Myocyte (in vitro differentiated cells): ENCODE measurements around the gene DDIAS. TPM values are rescaled to one million over a fixed set of nuclear protein-coding genes. Genes with fewer than 3 reads are reported as not detected.
"Not testable (repeated sequence)": the region's sequence is repeated elsewhere in the genome, so short reads cannot be mapped to it uniquely, and the experiment has no call there.

Source experiments
- DNase-seq: peaks from one replicate; pipeline ENCODE4 v3.0.0-alpha.2; 2012; ENCODE audit warnings: low read depth
- total RNA-seq: library from RNA; depleted of rRNA; stranded (reverse); fragments of >200 nt; gene quantifications from 2 replicates; pipeline ENCODE4 v1.2.3, GENCODE V29; 2014

Gene DDIAS
- total RNA-seq, 1 donor from 2014 or later, result 1.2 TPM

- DNase-seq, result no peak
Measured at GRCh38 chr11:82924522-82925224, 23.1 kb downstream of the DDIAS start.

DNA sequence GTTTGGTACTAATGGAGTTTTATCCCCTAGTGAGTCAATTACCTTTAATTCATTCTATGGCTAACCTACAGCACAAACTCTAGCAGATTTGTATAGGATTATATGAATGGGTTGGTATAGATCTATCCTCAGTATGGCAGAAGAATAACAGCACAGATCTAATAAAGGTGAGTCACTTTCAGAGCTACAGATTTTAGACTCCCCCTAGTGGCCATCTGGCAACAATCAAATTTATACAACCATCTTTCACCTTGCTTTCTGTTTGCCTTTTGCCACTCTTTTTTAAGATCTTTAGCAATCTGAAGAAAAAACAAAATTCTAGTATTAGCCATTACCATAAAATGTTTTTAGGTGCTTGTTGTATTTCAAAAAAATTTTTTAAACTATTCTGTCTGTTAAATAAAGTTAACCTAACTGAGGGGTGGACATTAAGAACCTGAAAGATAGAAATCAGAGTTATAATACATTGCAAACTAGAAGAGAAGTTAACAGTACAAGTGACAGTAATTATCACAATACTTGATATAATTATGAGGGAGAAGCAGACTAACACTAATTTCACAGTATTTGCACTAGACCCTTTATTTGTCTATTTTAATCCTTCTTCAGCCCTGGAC is 25.8 kb downstream of the DDIAS start:
- peak; percentile 59 for DNase-seq

DNA sequence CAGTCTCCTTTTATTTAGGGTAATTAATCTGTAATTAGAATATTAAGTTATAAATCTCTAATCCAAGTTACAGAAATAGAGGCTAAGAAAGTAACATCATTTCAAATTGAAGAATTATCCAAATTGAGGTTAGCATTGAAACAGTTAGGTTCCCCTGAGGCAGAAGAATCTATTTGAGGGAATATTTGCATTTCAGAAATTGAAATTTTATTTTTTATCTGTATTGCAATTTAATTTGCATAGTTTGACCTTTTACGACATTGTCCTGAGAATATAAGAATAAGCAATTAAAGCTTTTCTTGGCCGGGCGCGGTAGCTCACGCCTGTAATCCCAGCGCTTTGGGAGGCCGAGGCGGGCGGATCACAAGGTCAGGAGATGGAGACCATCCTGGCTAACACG is 27.6 kb downstream of the DDIAS start:
- no peak for DNase-seq

GRCh38 chr11:82930229-82930628 is 28.7 kb downstream of the DDIAS start:
- DNase-seq, result no peak

- no peak for DNase-seq
Measured at GRCh38 chr11:82930734-82931133, 29.2 kb downstream of the DDIAS start.

DNA sequence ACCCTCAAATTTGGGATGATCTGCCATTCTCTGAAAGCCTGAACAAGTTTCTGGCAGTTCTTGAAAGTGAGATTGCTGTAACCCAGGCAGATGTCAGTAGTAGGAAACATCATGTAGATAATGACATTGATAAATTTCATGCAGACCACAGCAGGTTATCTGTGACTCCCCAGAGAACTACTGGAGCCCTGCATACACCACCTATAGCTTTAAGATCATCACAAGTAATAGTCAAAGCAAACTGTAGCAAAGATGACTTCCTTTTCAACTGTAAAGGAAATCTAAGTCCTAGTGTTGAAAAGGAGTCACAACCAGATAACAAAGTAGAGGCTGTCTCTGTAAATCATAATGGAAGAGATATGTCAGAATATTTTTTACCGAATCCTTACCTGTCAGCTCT is 31.0 kb downstream of the DDIAS start:
- no peak for DNase-seq

GRCh38 chr11:82936261-82936660 is 34.7 kb downstream of the DDIAS start:
- no peak for DNase-seq

GRCh38 chr11:82937554-82937953 is 36.0 kb downstream of the DDIAS start:
- peak; percentile 44 for DNase-seq

GRCh38 chr11:82939456-82939855 is 37.9 kb downstream of the DDIAS start:
- DNase-seq, result no peak

DNA sequence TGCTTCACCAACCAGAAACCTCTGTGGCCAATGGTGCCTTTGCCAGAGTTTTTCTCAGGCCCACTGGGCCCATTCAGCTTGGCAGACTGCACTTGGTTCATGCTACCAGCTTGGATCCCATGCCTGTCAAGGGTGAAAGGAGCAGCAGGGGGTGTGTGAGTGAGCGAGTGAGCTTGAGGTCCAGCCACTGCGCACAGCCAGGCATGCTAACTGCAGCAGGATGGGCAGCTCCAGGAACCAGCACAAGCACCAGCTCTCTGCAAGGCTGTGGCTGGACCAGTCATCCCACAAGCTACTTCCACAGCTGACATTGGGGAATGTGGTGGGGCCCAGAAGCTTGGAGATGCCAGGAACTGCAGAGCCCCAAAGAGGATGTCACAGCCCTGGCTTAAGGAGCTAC is 40.8 kb downstream of the DDIAS start:
- peak; percentile 48 for DNase-seq

DNA sequence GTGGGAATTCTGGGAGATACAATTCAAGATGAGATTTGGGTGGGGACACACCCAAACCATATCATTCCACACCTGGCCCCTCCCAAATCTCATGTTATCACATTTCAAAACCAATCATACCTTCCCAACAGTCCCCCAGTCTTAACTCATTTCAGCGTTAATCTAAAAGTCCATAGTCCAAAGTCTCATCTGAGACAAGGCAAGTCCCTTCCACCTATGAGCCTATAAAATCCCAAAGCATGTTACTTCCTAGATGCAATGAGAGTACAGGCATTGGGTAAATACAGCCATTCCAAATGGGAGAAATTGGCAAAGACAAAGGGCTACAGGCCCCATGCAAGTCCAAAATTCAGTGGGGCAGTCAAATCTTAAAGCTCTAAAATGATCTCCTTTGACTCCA is 41.9 kb downstream of the DDIAS start:
- DNase-seq, result not testable (repeated sequence)

- DNase-seq, result no peak
Measured at GRCh38 chr11:82944198-82944597, 42.7 kb downstream of the DDIAS start.

DNA sequence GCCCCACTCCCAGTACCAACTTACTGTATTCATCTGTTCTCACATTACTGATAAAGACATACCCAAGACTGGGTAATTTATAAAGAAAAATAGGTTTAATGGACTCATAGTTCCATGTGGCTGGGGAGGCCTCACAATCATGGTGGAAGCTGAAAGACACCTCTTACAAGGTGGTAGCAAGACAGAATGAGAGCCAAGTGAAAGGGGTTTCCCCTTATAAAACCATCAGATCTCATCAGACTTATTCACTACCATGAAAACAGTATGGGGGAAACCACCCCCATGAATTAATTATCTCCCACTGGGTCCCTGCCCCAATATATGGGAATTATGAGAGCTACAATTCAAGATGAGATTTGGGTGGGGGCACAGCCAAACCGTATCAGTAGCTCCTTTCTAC is 43.5 kb downstream of the DDIAS start:
- DNase-seq, result not testable (repeated sequence)

DNA sequence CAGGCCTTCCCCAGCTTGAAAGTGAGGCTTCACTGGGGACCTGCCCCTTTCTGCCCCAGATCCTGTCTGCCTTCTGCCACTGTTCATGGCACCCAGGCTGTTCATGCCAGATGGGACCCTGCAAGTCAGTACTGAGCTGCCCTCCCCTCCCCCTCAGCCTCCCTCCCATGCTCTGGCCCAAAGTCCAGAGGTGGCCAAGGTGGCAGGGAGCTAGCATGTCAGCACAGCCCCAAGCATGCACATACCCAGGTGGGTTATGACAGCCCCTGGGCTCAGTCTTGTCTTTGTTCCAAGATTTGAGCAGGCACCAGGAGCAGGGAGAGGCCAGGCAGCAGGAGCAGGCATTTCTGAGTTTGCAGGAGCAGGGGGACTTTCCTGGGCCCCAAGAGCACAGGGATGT is 44.1 kb downstream of the DDIAS start:
- no peak for DNase-seq

DNA sequence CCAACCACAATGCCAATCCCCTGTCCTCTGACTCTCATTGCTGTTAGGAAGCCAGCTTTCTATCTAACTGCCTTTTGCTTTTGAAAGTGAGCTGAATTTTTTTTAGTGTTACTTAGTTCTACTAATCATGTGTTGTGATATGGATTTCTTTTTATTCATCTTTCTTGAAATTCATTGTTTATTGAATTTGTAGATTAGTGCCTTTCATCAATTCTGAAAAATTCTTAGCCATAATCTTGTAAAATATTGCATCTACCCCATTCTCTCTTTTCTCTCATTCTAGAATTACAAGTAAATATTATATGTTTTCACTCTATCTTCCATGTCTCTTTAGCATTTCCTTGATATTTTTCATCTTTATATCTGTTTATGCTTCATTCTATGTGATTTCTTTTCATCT is 47.8 kb downstream of the DDIAS start:
- no peak for DNase-seq

- DNase-seq, result not testable (repeated sequence)
Measured at GRCh38 chr11:82950502-82950901, 49.0 kb downstream of the DDIAS start.

DNA sequence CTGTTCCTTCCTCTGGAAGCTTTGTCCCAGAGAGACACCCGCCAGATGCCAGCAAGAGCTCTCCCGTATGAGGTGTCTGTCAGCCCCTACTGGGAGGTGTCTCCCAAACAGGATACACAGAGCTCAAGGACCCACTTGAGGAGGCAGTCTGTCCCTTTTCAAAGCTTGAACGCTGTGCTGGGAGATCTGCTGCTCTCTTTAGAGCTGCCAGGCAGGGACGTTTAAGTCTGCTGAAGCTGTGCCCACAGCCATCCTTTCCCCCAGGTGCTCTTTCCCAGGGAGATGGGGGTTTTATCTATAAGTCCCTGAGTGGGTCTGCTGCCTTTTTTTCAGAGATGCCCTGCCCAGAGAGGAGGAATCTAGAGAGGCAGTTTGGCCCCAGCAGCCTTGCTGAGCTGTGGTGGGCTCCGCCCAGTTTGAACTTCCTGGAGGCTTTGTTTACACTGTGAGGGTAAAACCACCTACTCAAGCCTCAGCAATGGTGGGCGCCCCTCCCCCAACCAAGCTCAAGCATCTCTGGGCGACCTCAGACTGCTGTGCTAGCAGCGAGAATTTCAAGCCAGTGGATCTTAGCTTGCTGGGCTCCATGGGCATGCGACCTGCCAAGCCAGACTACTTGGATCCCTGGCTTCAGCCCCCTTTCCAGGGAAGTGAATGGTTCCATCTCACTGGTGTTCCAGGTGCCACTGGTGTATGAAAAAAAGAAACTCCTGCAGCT is 54.4 kb downstream of the DDIAS start:
- DNase-seq, result not testable (repeated sequence)

GRCh38 chr11:82959987-82960778 is 58.6 kb downstream of the DDIAS start:
- DNase-seq, result no peak

- no peak for DNase-seq
Measured at GRCh38 chr11:82960779-82961143, 59.2 kb downstream of the DDIAS start.

DNA sequence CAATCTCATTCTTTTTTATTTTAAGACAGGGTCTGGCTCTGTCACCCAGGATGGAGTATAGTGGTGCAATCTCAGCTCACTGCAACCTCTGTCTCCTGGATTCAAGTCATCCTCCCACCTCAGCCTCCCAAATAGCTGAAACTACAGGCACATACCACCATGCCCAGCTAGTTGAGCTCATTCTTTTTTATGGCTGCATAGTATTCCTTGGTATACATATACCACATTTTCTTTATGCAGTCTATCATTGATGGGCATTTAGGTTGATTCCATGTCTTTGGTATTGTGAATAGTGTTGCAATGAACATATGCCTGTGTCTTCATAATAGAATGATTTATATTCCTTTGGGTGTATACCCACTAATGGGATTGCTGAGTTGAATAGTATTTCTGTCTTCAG is 60.5 kb downstream of the DDIAS start:
- DNase-seq, result not testable (repeated sequence)

DNA sequence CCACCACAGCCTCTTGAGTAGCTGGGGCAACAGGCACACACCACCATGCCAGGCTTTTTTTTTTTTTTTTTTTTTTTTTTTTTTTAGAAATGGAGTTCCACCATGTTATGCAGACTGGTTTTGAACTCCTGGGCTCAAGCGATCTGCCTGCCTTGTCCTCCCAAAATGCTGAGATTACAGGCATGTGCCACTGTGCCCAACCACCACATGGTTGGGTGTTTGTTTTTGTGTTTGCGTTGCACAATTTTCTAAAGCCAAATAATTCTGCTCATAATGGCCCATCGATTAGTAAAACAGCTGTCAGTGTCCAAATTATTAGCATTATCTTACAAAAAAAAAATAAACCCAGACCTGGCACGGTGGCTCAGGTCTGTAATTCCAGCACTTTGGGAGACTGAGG is 65.8 kb downstream of the DDIAS start:
- no peak for DNase-seq

- DNase-seq, result no peak
Measured at GRCh38 chr11:82969811-82970210, 68.3 kb downstream of the DDIAS start.
